Measurements from ENCODE around the gene MORN5. TPM values are rescaled to one million over a fixed set of nuclear protein-coding genes. Genes with fewer than 3 reads are reported as not detected.

Gene MORN5
- polyA plus RNA-seq, 1 donor from 2014 or later = not detected

DNA sequence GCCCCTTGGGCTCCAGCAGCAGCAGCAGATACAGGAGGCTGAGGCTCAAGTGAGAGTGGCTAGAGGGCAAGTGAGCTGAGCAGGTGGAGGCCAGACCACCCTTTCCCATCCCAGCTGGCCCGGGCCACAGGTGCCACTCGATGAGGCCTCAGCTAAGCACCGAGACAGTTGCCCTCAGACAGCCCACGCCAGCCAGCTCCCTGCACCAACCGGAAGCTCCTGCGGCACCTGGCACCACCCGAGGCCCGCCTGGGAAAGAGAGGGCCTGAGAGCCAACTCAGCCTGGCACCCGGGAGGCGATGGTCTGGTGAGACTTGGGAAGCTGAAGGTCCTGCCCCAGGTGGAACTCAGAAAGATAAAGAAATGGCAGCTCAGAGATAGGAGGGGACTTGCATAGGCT, 38.3 kb upstream of the MORN5 start:
- H3K9me3 ChIP-seq (ENCODE audit: low read length) = no peaks in the 10 kb centered on the region
- no peak overlapping the region for H3K27ac ChIP-seq (ENCODE audit: low read length)
- H4K20me1 ChIP-seq (ENCODE audit: insufficient read depth) = no peaks in the 10 kb centered on the region
- H2AFZ ChIP-seq (ENCODE audit: low read depth, low read length) = no peak overlapping the region
- no peak overlapping the region for H3K4me3 ChIP-seq (ENCODE audit: low read length)
- peaks cover 23% of the 10 kb centered on the region for H3K27me3 ChIP-seq (ENCODE audit: insufficient read depth, low read depth, low read length)
- no peaks in the 10 kb centered on the region for H3F3A ChIP-seq (ENCODE audit: insufficient read depth, low read length, poor library complexity, severe bottlenecking)
- no peak overlapping the region for H3K9ac ChIP-seq (ENCODE audit: low read length)
- TF ChIP-seq EZH2 (IDR thresholded peaks at IDR 0.05; ENCODE audit: borderline replicate concordance, insufficient read depth, low read length, poor library complexity, severe bottlenecking) (no peak), TAF1 (IDR thresholded peaks at IDR 0.05; ENCODE audit: low read depth) (no peak), MXI1 (conservative IDR thresholded peaks at IDR 0.05; ENCODE audit: poor library complexity, severe bottlenecking) (no peak), CTCF (IDR thresholded peaks at IDR 0.05; ENCODE audit: poor library complexity, severe bottlenecking) (no peak), REST (IDR thresholded peaks at IDR 0.05; ENCODE audit: borderline replicate concordance) (no peak), SMC3 (conservative IDR thresholded peaks at IDR 0.05; ENCODE audit: poor library complexity) (no peak), RAD21 (conservative IDR thresholded peaks at IDR 0.05) (no peak), POLR2AphosphoS5 (IDR thresholded peaks at IDR 0.05) (no peak), EP300 (conservative IDR thresholded peaks at IDR 0.05; ENCODE audit: poor library complexity, severe bottlenecking) (no peak)
- H3K4me2 ChIP-seq (ENCODE audit: low read length) = no peak overlapping the region
- H3K9me2 ChIP-seq (ENCODE audit: insufficient read depth, low read length) = no peaks in the 10 kb centered on the region
- H3K79me2 ChIP-seq (replicated peaks; ENCODE audit: insufficient read depth, low read length) = no peaks in the 10 kb centered on the region
- H3K36me3 ChIP-seq (ENCODE audit: insufficient read depth, low read length) = no peaks in the 10 kb centered on the region

DNA sequence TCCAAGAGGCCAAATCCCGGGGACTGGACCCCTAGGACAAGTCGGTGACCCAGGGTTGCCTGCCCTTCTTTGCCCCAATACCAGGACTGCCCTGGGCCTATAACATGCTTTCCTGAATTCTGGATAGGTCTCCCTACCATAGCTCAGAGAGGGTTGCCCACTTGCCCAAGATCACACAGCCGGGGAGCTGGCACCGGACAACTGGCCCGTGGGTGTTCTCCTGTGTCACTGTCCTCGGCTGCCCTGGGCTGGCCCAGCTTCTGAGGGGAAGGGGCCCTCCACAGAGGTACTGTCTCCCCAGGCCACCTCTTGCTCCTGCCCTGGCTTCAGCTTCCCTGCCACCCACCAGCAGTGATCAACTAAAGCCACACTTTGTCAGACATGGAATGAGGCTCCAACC, 37.8 kb upstream of the MORN5 start:
- no peak for TF ChIP-seq TAF1 (IDR thresholded peaks at IDR 0.05; ENCODE audit: low read depth)
- no peak for TF ChIP-seq SMC3 (conservative IDR thresholded peaks at IDR 0.05; ENCODE audit: poor library complexity)
- TF ChIP-seq CTCF (IDR thresholded peaks at IDR 0.05; ENCODE audit: poor library complexity, severe bottlenecking) = no peak
- no peak for TF ChIP-seq REST (IDR thresholded peaks at IDR 0.05; ENCODE audit: borderline replicate concordance)
- Histone ChIP-seq H3F3A (ENCODE audit: insufficient read depth, low read length, poor library complexity, severe bottlenecking) (no peaks in the 10 kb centered on the region), H3K27me3 (ENCODE audit: insufficient read depth, low read depth, low read length) (peaks cover 29% of the 10 kb centered on the region), H3K27ac (ENCODE audit: low read length) (no peak overlapping the region), H4K20me1 (ENCODE audit: insufficient read depth) (no peaks in the 10 kb centered on the region), H3K9me2 (ENCODE audit: insufficient read depth, low read length) (no peaks in the 10 kb centered on the region), H3K36me3 (ENCODE audit: insufficient read depth, low read length) (no peaks in the 10 kb centered on the region), H2AFZ (ENCODE audit: low read depth, low read length) (no peak overlapping the region), H3K9me3 (ENCODE audit: low read length) (no peaks in the 10 kb centered on the region), H3K79me2 (replicated peaks; ENCODE audit: insufficient read depth, low read length) (no peaks in the 10 kb centered on the region), H3K4me3 (ENCODE audit: low read length) (no peak overlapping the region), H3K9ac (ENCODE audit: low read length) (no peak overlapping the region), H3K4me2 (ENCODE audit: low read length) (no peak overlapping the region)

Data from neural cell (in vitro differentiated cells).